Mucosa of stomach (tissue), 1 donor: ENCODE measurements around the gene GIMAP8.
"Not testable (repeated sequence)": the region's sequence is repeated elsewhere in the genome, so short reads cannot be mapped to it uniquely, and the experiment has no call there.

ENCODE experiments used
- H3K27me3 ChIP-seq: one replicate; pipeline ENCODE4 v1.7.0; 2013; ENCODE audit warnings: mild to moderate bottlenecking, low read length; ENCODE audit not compliant: control insufficient read depth, insufficient read depth
- H3K36me3 ChIP-seq: one replicate; pipeline ENCODE4 v1.7.0; 2013; ENCODE audit warnings: low read length; ENCODE audit not compliant: control insufficient read depth, insufficient read depth
- H3K4me1 ChIP-seq: one replicate; pipeline ENCODE4 v1.7.0; 2013; ENCODE audit warnings: mild to moderate bottlenecking, low read length; ENCODE audit not compliant: control insufficient read depth, insufficient read depth
- H3K4me3 ChIP-seq: one replicate; pipeline ENCODE4 v1.7.0; 2013; ENCODE audit warnings: low read length
- H3K9ac ChIP-seq: one replicate; pipeline ENCODE4 v1.7.0; 2013; ENCODE audit warnings: mild to moderate bottlenecking, low read length, moderate library complexity
- H3K9me3 ChIP-seq: one replicate; pipeline ENCODE4 v1.7.0; 2013; ENCODE audit warnings: mild to moderate bottlenecking, low read length, moderate library complexity; ENCODE audit not compliant: control insufficient read depth
- donor health status: Pancreatic carcinoma.

The GIMAP8 gene

GRCh38 chr7:150516956-150517745, 66.7 kb downstream of the GIMAP8 start:
- Histone ChIP-seq H3K4me1 (no peaks in the 10 kb centered on the region), H3K9ac (no peak overlapping the region), H3K27me3 (no peaks in the 10 kb centered on the region), H3K4me3 (no peak overlapping the region), H3K9me3 (no peaks in the 10 kb centered on the region), H3K36me3 (no peaks in the 10 kb centered on the region)

- Histone ChIP-seq H3K36me3 (no peaks in the 10 kb centered on the region), H3K4me1 (no peaks in the 10 kb centered on the region), H3K27me3 (no peaks in the 10 kb centered on the region), H3K9ac (no peak overlapping the region), H3K4me3 (no peak overlapping the region), H3K9me3 (no peaks in the 10 kb centered on the region)
These were observed 68.9 kb downstream of the GIMAP8 start for GRCh38 chr7:150519310-150519709.

GRCh38 chr7:150520145-150520544, 69.7 kb downstream of the GIMAP8 start:
- Histone ChIP-seq H3K27me3 (no peaks in the 10 kb centered on the region), H3K36me3 (no peaks in the 10 kb centered on the region), H3K9ac (no peak overlapping the region), H3K4me3 (no peak overlapping the region), H3K4me1 (no peaks in the 10 kb centered on the region), H3K9me3 (no peaks in the 10 kb centered on the region)

- H3K4me3 ChIP-seq, H3K9me3 ChIP-seq, H3K4me1 ChIP-seq, H3K36me3 ChIP-seq, H3K27me3 ChIP-seq, H3K9ac ChIP-seq: not testable (repeated sequence)
These were observed 72.5 kb downstream of the GIMAP8 start for GRCh38 chr7:150522931-150523330.

- no peaks in the 10 kb centered on the region for H3K9me3 ChIP-seq
- no peaks in the 10 kb centered on the region for H3K27me3 ChIP-seq
- no peaks in the 10 kb centered on the region for H3K36me3 ChIP-seq
- no peak overlapping the region for H3K9ac ChIP-seq
- no peaks in the 10 kb centered on the region for H3K4me1 ChIP-seq
- no peak overlapping the region for H3K4me3 ChIP-seq
These were observed 73.6 kb downstream of the GIMAP8 start for GRCh38 chr7:150524018-150524417.
